HepG2 (cell line): ENCODE measurements around the gene KRTAP10-11. TPM values are rescaled to one million over a fixed set of nuclear protein-coding genes. Genes with fewer than 3 reads are reported as not detected.
"Not testable (repeated sequence)": the region's sequence is repeated elsewhere in the genome, so short reads cannot be mapped to it uniquely, and the experiment has no call there.

Experiments
- ATAC-seq: fragments of 200-7000 bp; cut with Tn5 transposase; 3 replicates; pipeline ENCODE4 v1.9.1; 2020; ENCODE audit warnings: mild to moderate bottlenecking, moderate library complexity
- Bru-seq: library from RNA; stranded (reverse); fragments of 400-500 nt; gene quantifications from one replicate; lab custom pipeline; 2021; lab: Mats Ljungman, UMichigan
- BruChase-seq, 2 experiments: library from RNA; stranded (reverse); fragments of 400-500 nt; gene quantifications; one replicate each; lab custom pipeline; 2021; lab: Mats Ljungman, UMichigan
- BruUV-seq: library from RNA; stranded (reverse); fragments of 400-500 nt; replicated peaks from 2 replicates; lab custom pipeline; 2021; lab: Mats Ljungman, UMichigan
- CTCF ChIA-PET: fragments of 300-600 bp; formaldehyde crosslinking; extraction: SDS; loops from one replicate; lab custom pipeline; 2021; ENCODE audit warnings: low total read pairs, inconsistent platforms, low intra/inter-chr PET ratio; lab: Yijun Ruan, JAX
- POLR2A ChIA-PET: fragments of 350-600 bp; sonication (Branson Sonifier 250); formaldehyde crosslinking; loops from one replicate; lab custom pipeline; 2020; ENCODE audit warnings: antibody characterized with exemption, inconsistent platforms; lab: Yijun Ruan, JAX
- DNase-seq: peaks from one replicate; pipeline ENCODE4 v3.0.0-alpha.2; 2015; ENCODE audit warnings: low spot score
- FAIRE-seq: peaks from 3 replicates; lab custom pipeline; 2011; peaks lifted over from hg19 to GRCh38; lab: Jason Lieb, UNC
- H2AFZ ChIP-seq: one replicate; pipeline ENCODE4 v1.6.1; 2011; ENCODE audit warnings: low read length, inconsistent platforms
- H3K27ac ChIP-seq: fragments of 300-600 bp; 3 replicates; pipeline ENCODE4 v1.8.0; 2011; ENCODE audit warnings: mixed run types, mild to moderate bottlenecking, mixed read lengths, low read length, inconsistent platforms; ENCODE audit not compliant: insufficient read depth; ENCODE audit errors: extremely low read length
- H3K27me3 ChIP-seq, 2 experiments: fragments of 200-600 bp in 1 of 2; 2 replicates in 1 of 2; 3 replicates in 1 of 2; pipeline versions ENCODE4 v1.6.0 to v1.8.0; 2011; ENCODE audit warnings: low read length in 2 of 2, mild to moderate bottlenecking in 2 of 2, moderate library complexity in 2 of 2, inconsistent platforms in 1 of 2; ENCODE audit not compliant: insufficient read depth in 2 of 2, control insufficient read depth in 1 of 2
- H3K36me3 ChIP-seq, 2 experiments: fragments of 200-600 bp in 1 of 2; replicated peaks in 1 of 2; 2 replicates in 1 of 2; 3 replicates in 1 of 2; pipeline versions ENCODE4 v1.5.1 to v1.8.0; 2011; ENCODE audit warnings: low read length in 2 of 2, inconsistent platforms in 1 of 2; ENCODE audit not compliant: insufficient read depth in 2 of 2, control insufficient read depth in 1 of 2
- H3K4me1 ChIP-seq: 2 replicates; pipeline ENCODE4 v1.5.1; 2012; ENCODE audit warnings: low read length, inconsistent platforms; ENCODE audit not compliant: insufficient read depth
- H3K4me2 ChIP-seq: 2 replicates; pipeline ENCODE4 v1.6.0; 2011; ENCODE audit warnings: low read depth, low read length, inconsistent platforms
- H3K4me3 ChIP-seq, 3 experiments: fragments of 200-600 bp in 1 of 3; sonication (generic), shearing (Covaris generic) in 1 of 3; replicated peaks in 1 of 3; 2 replicates each; pipeline ENCODE4 v1.5.1; 2011 to 2016; ENCODE audit warnings: low read length in 3 of 3, inconsistent platforms in 2 of 3, low read depth in 2 of 3, mild to moderate bottlenecking in 2 of 3, control low read depth in 1 of 3, mixed read lengths in 1 of 3; ENCODE audit not compliant: insufficient read depth in 1 of 3
- H3K79me2 ChIP-seq: one replicate; pipeline ENCODE4 v1.6.1; 2011; ENCODE audit warnings: low read length, inconsistent platforms; ENCODE audit not compliant: insufficient read depth
- H3K9ac ChIP-seq: 2 replicates; pipeline ENCODE4 v1.6.0; 2011; ENCODE audit warnings: mild to moderate bottlenecking, low read depth, low read length, inconsistent platforms; ENCODE audit not compliant: insufficient read depth
- H3K9me3 ChIP-seq: 2 replicates; pipeline ENCODE4 v1.5.1; 2012; ENCODE audit warnings: mild to moderate bottlenecking, low read length
- H4K20me1 ChIP-seq: 2 replicates; pipeline ENCODE4 v1.6.0; 2011; ENCODE audit warnings: inconsistent platforms, mild to moderate bottlenecking, low read length, moderate library complexity; ENCODE audit not compliant: insufficient read depth
- ELF4 ChIP-seq: sonication (generic); formaldehyde crosslinking; IDR thresholded peaks from 2 replicates; pipeline ENCODE4 v1.5.0; 2020; ENCODE audit warnings: missing genetic modification reagents, mild to moderate bottlenecking, moderate library complexity, borderline replicate concordance
- NR2F1 ChIP-seq, 2 experiments: fragments of 450-650 bp in 1 of 2; formaldehyde crosslinking in 1 of 2; IDR thresholded peaks; 2 replicates each; pipeline versions ENCODE4 v1.5.0 to v1.6.1; 2016 to 2020; ENCODE audit warnings: mild to moderate bottlenecking in 1 of 2, missing compliant biosample characterization in 1 of 2, missing genetic modification reagents in 1 of 2, moderate library complexity in 1 of 2
- SALL1 ChIP-seq: sonication (generic); formaldehyde crosslinking; IDR thresholded peaks from 2 replicates; pipeline ENCODE4 v1.8.0; 2022; ENCODE audit warnings: mild to moderate bottlenecking, missing genetic modification reagents
- TCF12 ChIP-seq, 2 experiments: fragments of 450-650 bp in 1 of 2; sonication (generic) in 1 of 2; formaldehyde crosslinking in 1 of 2; IDR thresholded peaks; 2 replicates each; pipeline versions ENCODE4 v1.6.1 to v1.8.0; 2017 to 2022; ENCODE audit warnings: antibody characterized with exemption in 1 of 2, mild to moderate bottlenecking in 1 of 2, missing genetic modification reagents in 1 of 2, moderate library complexity in 1 of 2
- ZNF18 ChIP-seq: sonication (generic); formaldehyde crosslinking; IDR thresholded peaks from 2 replicates; pipeline ENCODE4 v1.8.0; 2022; ENCODE audit warnings: mild to moderate bottlenecking, missing genetic modification reagents; ENCODE audit not compliant: insufficient replicate concordance
- WGBS: methylation state at CpG from one replicate; pipeline ENCODE4 v1.1.6; 2017; ENCODE audit warnings: low lambda C conversion rate; 5-methylcytosine and 5-hydroxymethylcytosine counted together
- in situ Hi-C: cut with HindIII; loops from 2 replicates; pipeline ENCODE4 v1.10.0; 2017; ENCODE audit warnings: low pct_unique_long_range_greater_than_20kb; ENCODE audit not compliant: extremely low pct_ligation_motif_present
- intact Hi-C: fragments of 100-400 bp; cut with micrococcal nuclease; formaldehyde crosslinking; loops from one replicate; pipeline ENCODE4 v1.10.0; 2022; ENCODE audit not compliant: unreplicated experiment
- long read RNA-seq, 2 experiments: library from RNA in 1 of 2; library from polyadenylated mRNA in 1 of 2; stranded (forward) in 1 of 2; unstranded in 1 of 2; transcript quantifications; one replicate each; pipeline ENCODE4 v2.0.0, GENCODE V29; 2019 to 2022
- polyA minus RNA-seq, 3 experiments: library from RNA; depleted of rRNA, polyadenylated mRNA; stranded (reverse); fragments of >200 nt; gene quantifications; 2 replicates each; pipeline ENCODE4 v1.2.3, GENCODE V29; 2011; ENCODE audit warnings: low replicate concordance in 1 of 3
- polyA plus RNA-seq, 8 experiments: library from polyadenylated mRNA; depleted of rRNA in 3 of 8; stranded (reverse) in 7 of 8; unstranded in 1 of 8; fragments of >200 nt; fragmentation: Illumina TruSeq in 4 of 8; extraction: Trizol in 4 of 8; gene quantifications; 2 replicates each; pipeline versions ENCODE4 v1.2.1 to v1.2.3, GENCODE V29; 2011 to 2016; ENCODE audit warnings: low read depth in 4 of 8, missing spikeins in 1 of 8, mixed read lengths in 1 of 8; ENCODE audit not compliant: insufficient read depth in 1 of 8
- total RNA-seq, 5 experiments: library from RNA; depleted of rRNA; stranded (reverse); fragments of >200 nt; fragmentation: Illumina TruSeq; extraction: Trizol; gene quantifications; 2 replicates each; pipeline ENCODE4 v1.2.3, GENCODE V29; 2016; ENCODE audit warnings: low read depth in 1 of 5

Gene KRTAP10-11
- total RNA-seq (2016; rRNA removed; fragmentation: Illumina TruSeq; extraction: Trizol) = not detected in 2 replicates
- not detected in 2 replicates for total RNA-seq (2016; cell fraction: cytosol; rRNA removed; fragmentation: Illumina TruSeq; extraction: Trizol; ENCODE audit: low read depth)
- total RNA-seq (2016; cell fraction: insoluble cytoplasmic fraction; rRNA removed; fragmentation: Illumina TruSeq; extraction: Trizol) = not detected in 2 replicates
- total RNA-seq (2016; cell fraction: membrane; rRNA removed; fragmentation: Illumina TruSeq; extraction: Trizol) = not detected in 2 replicates
- not detected in 2 replicates for total RNA-seq (2016; cell fraction: nucleus; rRNA removed; fragmentation: Illumina TruSeq; extraction: Trizol)
- not detected in 2 replicates for polyA plus RNA-seq (2011; rRNA removed)
- polyA plus RNA-seq (2011; cell fraction: cytosol; rRNA removed) = not detected in 2 replicates
- not detected in 2 replicates for polyA plus RNA-seq (2011; cell fraction: nucleus; rRNA removed)
- polyA plus RNA-seq (2012) = not detected in 2 replicates
- not detected in 2 replicates for polyA plus RNA-seq (2016; cell fraction: cytosol; fragmentation: Illumina TruSeq; extraction: Trizol; ENCODE audit: low read depth)
- polyA plus RNA-seq (2016; cell fraction: insoluble cytoplasmic fraction; fragmentation: Illumina TruSeq; extraction: Trizol; ENCODE audit: low read depth) = not detected in 2 replicates
- not detected in 2 replicates for polyA plus RNA-seq (2016; cell fraction: membrane; fragmentation: Illumina TruSeq; extraction: Trizol; ENCODE audit: low read depth)
- polyA plus RNA-seq (2016; cell fraction: nucleus; fragmentation: Illumina TruSeq; extraction: Trizol; ENCODE audit: insufficient read depth, low read depth) = not detected in 2 replicates
- polyA minus RNA-seq (2011; rRNA and poly(A)+ RNA removed; ENCODE audit: low replicate concordance) = not detected in 2 replicates
- polyA minus RNA-seq (2011; cell fraction: cytosol; rRNA and poly(A)+ RNA removed) = not detected in 2 replicates
- not detected in 2 replicates for polyA minus RNA-seq (2011; cell fraction: nucleus; rRNA and poly(A)+ RNA removed)
- Bru-seq, nascent RNA = not detected
- not detected for BruChase-seq, experiment 1, labeled RNA remaining after a 6-hour chase
- not detected for BruChase-seq, experiment 2, labeled RNA remaining after a 2-hour chase
- long read RNA-seq, experiment 1 = 0 reads
- long read RNA-seq, experiment 2 = 0 reads

DNA sequence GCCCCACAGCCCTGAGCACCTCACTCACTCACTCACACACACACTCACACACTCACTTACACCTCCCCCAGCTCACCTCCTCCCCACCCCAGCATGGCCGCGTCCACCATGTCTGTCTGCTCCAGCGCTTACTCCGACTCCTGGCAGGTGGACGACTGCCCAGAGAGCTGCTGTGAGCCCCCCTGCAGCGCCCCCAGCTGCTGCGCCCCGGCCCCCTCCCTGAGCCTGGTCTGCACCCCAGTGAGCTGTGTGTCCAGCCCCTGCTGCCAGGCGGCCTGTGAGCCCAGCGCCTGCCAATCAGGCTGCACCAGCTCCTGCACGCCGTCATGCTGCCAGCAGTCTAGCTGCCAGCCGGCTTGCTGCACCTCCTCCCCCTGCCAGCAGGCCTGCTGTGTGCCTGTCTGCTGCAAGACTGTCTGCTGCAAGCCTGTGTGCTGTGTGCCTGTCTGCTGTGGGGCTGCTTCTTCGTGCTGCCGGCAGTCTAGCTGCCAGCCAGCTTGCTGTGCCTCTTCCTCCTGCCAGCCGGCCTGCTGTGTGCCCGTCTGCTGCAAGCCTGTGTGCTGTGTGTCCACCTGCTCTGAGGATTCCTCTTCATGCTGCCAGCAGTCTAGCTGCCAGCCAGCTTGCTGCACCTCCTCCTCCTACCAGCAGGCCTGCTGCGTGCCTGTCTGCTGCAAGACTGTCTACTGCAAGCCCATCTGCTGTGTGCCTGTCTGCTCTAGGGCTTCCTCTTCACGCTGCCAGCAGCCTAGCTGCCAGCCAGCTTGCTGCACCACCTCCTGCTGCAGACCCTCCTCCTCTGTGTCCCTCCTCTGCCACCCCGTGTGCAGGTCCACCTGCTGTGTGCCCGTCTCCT lies at the start of gene KRTAP10-11:
KRTAP10-11 (plus strand) TSS at position 49 of the 856 bp plus-strand sequence; CDS start at position 94, 45 bp downstream.
- WGBS = 49% methylated on average over 12 of the region's 21 CpGs
- H2AFZ ChIP-seq, H4K20me1 ChIP-seq, H3K4me3 ChIP-seq, H3K9ac ChIP-seq, H3K27ac ChIP-seq, FAIRE-seq, H3K4me2 ChIP-seq, intact Hi-C loops, BruUV-seq, POLR2A ChIA-PET, DNase-seq, in situ Hi-C loops, ATAC-seq, H3K4me1 ChIP-seq, H3K36me3 ChIP-seq, CTCF ChIA-PET, H3K79me2 ChIP-seq: not testable (repeated sequence)
- H3K9me3 ChIP-seq = peaks cover 22% of the 10 kb centered on the region
- H3K27me3 ChIP-seq = peaks cover 3 to 30% of the 10 kb centered on the region in 2 experiments; a peak in 4 of 5 replicates

DNA sequence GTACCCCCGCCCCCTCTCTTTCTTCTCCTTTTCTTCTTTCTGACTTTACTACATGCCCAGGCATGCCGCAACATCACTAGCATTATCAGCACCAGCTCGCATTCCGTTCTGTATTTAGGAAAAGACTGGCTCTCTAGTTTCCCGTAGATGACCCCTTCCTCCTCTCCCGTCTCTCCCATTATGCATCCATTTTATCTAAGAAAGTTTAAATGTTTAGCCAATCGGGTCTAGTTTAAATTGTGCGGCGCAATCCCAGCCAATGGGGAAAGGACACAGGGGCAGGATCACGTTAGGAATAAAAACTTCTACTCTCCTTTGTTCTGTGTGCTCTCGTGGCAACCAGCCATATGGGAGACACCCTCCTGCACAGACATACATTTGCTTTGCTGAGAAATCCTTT lies 48.2 kb upstream of the KRTAP10-11 start:
- no peaks in the 10 kb centered on the region for H4K20me1 ChIP-seq
- H2AFZ ChIP-seq = no peak overlapping the region
- WGBS = 87% methylated on average over 11 of the region's 11 CpGs
- no peak overlapping the region for H3K4me3 ChIP-seq
- H3K9ac ChIP-seq = no peak overlapping the region
- intact Hi-C loops = no loop called here
- peaks cover 0 to 1% of the 10 kb centered on the region in 2 experiments; a peak in 1 of 5 replicates for H3K27me3 ChIP-seq
- no peak overlapping the region for H3K4me2 ChIP-seq
- ChIA-PET POLR2A (no interaction called here), CTCF (no interaction called here)
- TF ChIP-seq ELF4 (CRISPR knock-in tag) (no peak), ZNF18 (CRISPR knock-in tag) (no peak), SALL1 (no peak), TCF12 (IDR thresholded peaks at IDR 0.05) (no peak), TCF12 (CRISPR knock-in tag; IDR thresholded peaks at IDR 0.05) (no peak), NR2F1 (CRISPR knock-in tag; IDR thresholded peaks at IDR 0.05) (no peak)
- H3K4me1 ChIP-seq = peaks cover 27% of the 10 kb centered on the region
- DNase-seq = no peak
- H3K27ac ChIP-seq = no peak overlapping the region
- no peaks in the 10 kb centered on the region for H3K36me3 ChIP-seq
- in situ Hi-C loops = no loop called here
- BruUV-seq = no TSS peak
- FAIRE-seq = no peak
- no peak for ATAC-seq
- H3K79me2 ChIP-seq = no peaks in the 10 kb centered on the region
- no peaks in the 10 kb centered on the region for H3K9me3 ChIP-seq
